Stimulated activated CD4-positive, alpha-beta T cell treated with anti-CD3 and anti-CD28 coated beads, TNF-alpha, amount 100 ng/mL, for 1 hour (primary cell): Measurements from ENCODE around the gene MCTP1.
"Not testable (repeated sequence)": the region's sequence is repeated elsewhere in the genome, so short reads cannot be mapped to it uniquely, and the experiment has no call there.

ENCODE experiments used
- DNase-seq, 3 donors: peaks; one replicate each; pipeline ENCODE4 v3.0.0-alpha.2; 2020; ENCODE audit warnings: low read depth in 3 of 3, low spot score in 1 of 3

The MCTP1 gene

DNA sequence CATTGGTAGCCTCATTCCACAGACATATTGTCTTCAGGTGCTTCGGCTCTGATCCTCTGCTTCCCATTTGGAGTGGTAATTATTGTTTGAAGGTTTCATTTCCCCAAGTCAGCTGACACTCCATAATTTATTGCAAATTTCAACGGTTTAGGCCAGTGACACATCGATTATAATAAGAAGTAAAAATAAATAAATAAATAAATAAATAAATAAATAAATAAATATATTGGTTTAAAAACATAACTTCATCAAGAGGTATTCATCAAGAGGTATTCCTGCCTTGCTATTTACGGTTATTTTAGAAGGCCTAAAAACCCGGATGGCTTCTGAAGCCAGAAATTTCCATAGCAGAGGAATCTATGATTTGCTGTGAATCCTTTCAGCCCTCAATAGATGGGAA lies 393.3 kb downstream of the MCTP1 start:
- no peak for DNase-seq

DNA sequence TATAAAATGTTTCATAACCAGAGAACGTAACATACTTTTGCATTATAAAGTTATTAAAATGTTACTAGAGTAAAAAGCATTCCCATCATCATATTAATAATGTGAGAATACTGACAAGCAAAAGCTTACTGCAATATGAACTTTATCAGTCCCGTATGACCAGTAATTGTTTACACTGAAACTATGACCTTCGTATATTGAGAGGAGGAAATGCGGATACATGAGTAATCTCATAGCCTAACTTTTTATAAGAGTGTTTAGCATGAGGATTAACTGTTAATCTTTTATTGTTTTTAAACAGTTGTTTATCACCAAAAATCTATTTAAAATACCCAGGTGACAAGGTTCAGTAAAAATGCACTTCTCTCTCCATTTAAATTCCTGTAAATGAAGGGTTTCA lies 394.0 kb downstream of the MCTP1 start:
- no peak for DNase-seq

DNA sequence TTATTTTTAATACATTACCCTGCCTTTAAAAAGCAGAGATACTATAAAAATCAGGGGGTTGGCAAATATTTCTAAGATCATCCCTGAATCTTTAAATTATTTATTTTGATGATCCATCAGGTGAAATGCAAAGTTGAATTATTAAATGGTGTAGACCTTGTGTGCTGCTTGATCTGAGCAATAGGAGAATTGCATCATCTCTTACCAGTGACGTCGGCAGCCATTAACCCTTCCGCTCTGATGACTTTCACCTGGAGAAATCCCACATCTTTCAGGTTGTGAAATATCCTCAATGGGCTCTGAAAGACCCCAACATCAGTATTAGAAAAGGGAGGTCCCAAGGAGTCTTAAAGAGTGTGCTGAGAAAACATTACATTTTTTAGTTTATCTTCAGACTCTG lies 396.2 kb downstream of the MCTP1 start:
- DNase-seq = no peak

DNA sequence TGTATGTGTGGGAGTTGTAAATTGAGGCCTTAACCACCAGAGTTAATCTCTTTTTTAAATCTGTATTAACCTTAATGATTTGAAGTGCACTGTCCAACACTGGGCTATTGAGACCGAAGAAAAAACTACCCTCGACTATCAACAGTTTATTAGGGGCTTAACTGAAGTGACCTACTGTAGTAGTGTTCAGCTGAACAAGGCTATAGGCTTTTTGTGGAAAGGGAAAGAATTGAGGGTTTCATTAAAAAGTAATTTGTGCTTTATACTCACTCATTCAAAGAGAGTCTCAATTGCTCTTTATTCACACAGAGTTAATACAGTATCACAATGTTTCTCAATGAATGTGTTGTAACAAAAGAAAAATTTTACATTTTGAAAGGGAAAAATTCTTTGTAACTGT lies 399.0 kb downstream of the MCTP1 start:
- DNase-seq = no peak

DNA sequence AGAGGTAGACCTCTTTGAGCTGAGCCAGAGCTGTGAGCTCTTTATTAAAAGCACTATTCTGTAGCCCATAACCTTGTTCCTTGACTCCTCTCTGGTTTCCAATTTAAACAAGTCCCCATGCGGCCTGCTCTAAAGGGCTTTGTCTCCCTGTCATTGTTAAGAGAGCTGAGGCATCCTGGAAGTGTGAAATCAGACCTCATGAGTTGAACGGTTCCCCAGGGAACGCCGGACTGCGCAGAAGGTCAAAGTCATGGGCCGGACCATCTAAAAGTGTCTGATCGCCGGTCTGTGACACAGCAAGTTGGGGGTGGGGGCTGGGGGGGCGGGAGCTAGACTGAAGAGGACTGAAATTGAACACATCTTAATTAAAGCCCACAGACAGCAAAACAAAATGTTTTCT lies 400.6 kb downstream of the MCTP1 start:
- no peak for DNase-seq

DNA sequence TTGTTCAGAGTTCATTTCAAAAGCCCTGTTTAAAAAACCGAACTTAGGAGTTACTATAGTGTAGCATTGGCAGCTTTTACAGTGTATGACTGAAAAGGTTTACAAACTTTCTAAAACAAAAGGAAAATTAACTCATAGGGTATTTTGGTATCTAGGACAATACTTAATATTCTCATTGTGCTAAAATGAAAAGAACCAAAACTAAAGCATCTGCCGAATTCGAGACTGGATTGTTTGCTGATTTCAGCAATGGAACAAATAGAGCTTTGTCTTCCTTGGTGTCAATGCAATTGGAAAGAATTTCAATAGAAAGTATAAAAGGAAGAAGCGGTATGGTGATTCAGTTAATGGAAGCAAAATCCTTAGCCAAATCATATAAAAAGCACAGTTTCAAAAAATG lies 412.4 kb downstream of the MCTP1 start:
- no peak for DNase-seq

DNA sequence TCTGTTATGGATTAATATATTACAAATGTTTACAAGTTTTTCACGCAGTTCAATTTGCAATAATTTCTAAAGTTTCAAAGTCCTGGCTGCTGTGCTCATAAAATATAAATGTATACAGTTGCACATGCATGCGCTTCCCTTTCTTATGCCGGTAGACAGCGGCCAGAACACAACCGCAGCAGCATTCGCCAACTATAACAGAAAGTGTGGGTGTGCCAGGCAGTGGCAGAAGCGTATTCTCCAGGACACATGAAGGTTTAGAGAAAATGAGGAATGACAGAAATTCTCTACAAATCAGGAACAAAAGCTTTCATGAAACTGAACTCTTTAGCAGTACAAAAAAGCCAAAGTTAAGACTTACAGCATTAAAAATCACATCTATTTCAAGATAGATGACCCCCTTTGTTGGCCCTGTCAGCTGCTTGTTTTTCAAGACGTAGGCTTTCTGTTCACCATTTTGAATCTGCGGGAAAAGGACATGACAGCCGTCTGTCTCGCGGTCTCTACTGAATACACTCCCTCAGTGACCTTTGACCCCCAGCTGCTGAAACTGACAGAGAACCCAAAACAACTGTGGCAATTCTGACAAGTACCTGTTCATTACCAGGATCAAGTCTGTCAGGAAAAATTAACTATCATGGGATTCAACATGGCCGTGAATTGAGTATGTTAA lies 414.2 kb downstream of the MCTP1 start:
- DNase-seq = no peak

DNA sequence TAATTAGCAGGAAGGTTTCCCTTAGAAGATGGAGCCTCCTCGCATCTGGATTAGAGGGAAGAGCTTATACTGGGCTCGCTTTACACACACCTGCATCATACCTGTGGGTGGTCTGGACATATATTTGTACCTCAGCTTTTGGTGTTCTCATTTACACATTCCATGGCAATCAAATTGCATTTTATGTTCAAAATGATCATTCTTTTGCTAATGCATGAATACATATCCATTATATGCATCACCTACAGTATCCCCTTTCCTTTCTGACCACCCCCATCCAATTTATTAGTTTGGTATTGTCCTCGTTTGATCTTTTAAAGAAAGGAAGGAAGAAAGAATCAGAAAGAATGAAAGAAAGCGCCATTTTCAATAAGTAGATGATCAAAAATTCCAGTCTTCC lies 415.0 kb downstream of the MCTP1 start:
- DNase-seq = no peak

DNA sequence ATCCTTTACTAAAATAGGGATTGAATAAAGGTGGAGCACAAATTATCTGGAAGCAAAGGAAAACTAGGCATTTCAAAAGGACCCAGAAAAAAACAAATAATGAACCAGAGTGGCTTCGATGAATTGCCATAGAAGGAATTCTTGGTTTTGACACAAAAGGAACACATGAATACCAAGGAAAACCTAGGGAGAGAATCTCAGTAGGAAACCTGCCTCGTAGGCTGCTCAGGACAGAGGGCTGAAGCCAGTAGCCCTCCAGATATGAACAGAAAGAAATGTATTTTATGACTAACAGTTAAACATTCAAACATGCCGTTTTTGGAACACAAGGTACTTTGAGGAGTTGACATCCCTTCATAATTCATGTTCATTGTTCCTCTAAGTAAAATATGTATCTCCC lies 420.9 kb downstream of the MCTP1 start:
- DNase-seq = no peak

DNA sequence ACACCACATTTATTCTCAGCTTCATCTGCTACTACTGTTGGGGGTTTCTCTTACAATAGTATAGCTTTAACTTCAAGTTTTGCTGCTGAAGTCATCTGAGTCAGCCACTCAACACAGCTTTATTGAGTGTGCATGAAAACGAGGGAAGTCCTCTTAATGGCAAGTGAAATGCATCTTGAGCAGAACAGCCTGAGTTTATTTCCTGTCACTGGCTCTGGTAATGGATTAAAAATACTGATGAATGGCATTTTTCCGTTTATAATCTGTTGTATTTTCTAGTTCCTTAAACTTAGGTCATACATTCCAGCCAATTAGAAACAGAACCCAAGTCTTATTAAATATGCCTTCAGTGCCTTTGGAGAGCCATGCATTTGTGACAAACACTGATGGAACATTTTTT lies 427.8 kb downstream of the MCTP1 start:
- no peak for DNase-seq

DNA sequence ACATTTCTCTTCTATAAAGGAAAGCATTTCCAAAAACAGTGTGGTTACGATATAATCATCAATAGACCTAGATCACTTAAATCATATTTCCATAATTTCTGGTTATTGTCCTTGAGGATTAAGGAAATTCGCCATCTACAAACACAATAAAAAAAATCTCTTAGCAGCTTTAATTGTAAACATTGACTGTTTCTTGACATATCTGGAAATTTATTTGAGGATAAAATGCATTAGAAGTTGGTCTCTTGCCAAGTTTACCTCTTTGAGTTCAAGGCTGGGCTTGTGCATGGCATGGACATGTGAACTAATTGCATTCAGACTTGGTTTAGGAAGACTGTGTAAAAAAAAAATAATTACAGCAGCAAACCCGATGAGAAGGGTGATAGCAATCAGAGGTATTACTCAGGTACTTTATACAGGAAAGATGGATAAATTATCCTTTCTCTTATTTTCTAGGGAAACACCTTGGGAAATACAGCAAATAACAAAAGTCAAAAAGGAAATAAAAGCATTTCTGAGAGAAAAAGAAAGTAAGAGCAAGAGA lies 428.6 kb downstream of the MCTP1 start:
- no peak for DNase-seq

DNA sequence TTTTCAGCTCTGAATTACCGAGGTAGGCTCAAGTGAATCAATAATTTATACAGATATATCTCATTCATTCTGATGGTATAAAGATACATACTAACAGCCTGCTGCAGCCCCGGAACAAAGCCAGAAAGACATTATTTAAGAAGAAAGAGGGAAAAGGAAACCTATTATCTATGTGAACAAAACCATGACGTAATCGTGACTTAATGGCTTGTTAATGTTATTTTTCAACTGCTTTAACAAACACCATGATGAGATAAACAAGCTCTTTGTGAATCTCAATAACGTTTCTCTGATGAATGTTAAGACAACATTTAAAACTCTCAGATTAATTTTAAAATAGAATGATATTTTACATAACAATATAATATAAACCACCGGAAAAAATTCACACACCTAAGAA lies 429.4 kb downstream of the MCTP1 start:
- no peak for DNase-seq

DNA sequence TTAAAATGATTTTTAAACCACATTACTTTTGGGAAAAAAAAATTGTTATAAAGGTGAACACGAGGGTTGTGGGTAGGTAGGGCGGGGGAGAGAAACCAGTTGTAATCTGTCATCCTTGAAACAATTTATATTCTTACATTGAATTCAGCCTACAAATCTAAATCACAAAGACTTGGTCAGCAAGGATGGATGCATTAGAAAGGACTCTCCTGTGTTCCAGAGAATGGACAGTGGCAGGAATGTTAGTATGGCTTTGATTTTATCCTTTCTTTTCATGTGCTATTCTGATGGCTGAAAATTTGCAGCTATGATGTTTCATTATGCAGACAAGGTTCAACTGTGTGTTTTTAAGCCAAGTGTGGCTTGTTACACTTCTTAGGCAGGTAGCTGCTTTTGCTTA lies 431.8 kb downstream of the MCTP1 start:
- no peak for DNase-seq

DNA sequence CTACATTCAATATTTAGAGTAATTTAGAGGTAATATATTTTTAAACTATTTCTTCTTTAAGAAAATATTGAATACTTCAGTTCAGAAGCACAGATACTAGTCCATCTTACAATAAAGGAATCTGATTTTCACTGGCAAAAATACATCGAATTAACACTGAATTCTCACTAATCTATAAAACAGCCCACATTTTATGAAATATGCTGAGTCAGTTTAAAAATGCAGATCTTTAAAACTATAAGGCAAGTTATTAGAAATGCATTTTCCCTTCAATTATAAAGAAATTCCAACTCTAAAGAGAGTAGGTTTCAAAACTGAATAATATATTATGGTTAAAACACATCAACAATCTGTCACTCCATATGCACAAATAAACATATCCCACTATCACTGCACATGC lies 433.9 kb downstream of the MCTP1 start:
- DNase-seq = no peak

DNA sequence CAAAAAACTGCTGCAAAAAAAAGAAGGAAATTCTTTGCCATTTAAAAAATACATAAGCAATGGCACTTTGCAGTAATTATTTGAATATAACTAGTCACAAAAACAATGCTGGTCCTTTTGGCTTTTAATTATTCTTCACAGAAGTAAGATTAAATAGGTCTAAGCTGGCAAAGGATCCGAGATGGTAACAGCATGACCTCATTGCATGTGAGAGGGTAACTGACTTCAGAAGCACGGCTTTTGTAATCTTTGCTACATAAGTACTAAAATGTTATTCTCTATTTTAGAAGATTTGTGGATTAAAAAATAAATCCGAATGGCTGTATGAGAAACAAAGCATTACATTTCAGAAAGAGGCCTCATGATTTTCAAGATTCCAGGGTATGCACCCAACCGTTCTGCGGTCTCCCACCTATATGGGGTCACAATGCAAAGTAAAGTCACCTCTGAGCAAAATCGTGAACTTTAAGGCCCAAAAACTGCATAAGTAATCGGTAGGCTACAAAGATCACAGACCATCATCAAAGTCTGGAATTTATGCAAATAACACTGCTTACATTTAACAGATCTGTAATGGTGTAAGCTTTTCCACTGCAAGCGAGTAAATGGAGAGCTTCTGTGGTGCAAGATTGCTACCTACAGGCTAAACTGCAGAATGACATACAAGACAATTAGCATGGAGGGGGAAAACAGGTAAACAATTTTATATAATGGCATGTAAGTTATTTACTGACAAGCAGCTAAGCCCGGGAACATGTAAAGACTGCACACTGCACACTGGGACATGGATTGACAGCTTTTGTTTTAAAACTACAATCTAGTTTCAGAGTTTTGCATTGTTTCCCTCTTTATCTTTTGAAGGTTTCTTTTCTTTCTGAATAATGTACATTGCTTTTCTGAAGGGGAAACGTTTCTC lies 434.8 kb downstream of the MCTP1 start:
- peak in 1 of 3 donors; percentile 6 for DNase-seq

DNA sequence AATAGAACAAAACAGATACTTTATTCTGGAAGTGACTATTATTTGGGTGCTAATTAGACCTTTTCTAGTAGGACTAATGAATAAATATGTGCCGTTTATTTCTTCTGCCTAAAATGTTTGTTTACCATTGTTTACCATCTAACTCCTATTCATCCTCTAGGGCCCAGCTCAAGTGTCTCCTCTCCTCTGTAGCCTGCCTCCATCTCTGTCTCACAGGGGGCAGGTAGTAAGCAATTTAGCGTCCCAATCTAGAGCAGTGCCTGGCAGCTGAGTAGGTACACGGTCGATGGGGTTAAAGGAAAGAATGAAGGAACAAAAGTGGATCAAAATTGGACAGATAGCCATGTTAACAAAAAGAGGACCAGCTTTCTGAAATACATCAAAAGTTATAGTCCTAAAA lies 435.6 kb downstream of the MCTP1 start:
- DNase-seq = no peak

DNA sequence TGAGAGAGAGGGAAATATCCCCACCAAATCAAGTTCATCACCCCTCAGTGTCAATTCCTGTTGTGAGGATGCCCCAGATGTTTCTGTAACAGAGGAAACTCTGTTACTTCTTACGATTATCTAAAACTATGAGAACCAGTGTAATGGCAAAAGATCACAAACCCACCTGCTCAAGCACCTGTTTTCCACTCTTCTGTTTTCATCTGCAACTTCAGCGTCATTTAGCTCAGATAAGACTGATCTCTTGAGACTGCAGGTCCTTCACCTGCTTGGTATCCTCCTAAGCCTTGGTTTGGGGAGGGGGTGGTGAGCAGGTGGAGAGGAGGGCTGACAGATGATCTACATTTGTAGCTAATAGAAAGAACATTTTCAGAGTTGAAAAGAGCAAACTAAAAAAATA lies 437.2 kb downstream of the MCTP1 start:
- DNase-seq = no peak

DNA sequence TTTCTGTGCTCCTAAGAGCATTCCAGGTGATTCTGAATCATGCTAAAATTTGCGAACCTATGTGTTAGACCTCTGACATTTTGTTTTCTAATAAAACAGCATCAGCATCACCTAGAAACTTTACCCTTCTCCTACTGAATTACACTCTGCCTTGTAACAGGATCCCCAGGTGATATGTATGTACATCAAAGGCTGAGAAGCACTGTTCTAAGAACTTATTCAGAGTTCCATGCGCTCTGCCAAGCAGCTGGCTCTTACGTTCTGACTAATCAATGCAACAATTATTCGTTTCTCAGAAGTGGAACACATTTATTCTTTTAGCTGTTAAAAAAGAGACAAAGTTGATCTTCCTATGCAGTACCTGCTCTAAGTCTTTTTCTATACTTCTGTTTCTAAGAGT lies 437.9 kb downstream of the MCTP1 start:
- no peak for DNase-seq

DNA sequence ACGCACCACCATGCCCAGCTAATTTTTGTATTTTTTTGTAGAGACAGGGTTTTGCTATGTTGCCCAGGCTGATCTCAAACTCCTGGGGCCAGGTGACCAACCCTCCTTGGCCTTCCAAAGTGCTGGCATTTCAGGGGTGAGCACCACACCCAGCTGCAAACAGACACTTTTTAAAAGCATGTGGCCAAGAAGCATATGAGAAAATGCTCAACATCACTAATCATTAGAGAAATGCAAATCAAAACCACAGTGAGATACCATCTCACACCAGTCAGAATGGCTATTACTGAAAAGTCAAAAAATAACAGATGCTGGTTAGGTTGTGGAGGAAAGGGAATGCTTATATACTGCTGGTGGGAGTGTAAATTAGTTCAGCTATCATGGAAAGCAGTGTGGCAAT lies 439.2 kb downstream of the MCTP1 start:
- not testable (repeated sequence) for DNase-seq

DNA sequence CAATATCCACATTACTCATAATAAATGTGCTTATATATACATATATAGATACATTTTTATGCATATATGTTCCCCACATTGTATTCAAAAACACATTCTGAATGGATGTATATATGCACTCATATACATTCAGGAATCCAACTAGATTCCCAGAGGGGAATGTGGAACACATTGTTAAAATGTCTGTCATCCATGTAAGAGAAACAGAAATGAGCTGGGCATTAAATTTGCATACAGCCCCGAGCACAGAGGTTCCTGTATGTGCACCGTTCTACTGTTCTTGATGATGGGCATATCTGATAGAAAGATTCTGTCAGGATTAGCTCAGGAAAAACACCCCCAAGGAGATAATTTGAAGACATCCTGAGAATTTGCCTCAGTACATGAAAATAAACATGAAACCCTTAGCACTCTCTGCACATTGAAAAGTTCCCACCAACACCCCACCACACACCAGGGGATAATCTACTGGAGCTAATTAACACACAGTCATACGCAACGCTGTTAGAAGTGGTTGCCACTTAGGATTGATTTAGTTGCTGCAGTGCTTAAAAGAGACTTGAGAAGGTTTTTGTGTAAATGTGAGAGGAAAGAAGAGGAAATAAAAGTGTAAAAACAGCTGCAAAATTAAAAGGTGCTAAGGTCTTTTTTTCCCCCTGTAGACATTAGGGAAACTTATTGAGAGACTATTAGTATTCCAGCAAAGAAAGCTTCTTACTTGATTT lies 443.1 kb downstream of the MCTP1 start:
- no peak for DNase-seq

DNA sequence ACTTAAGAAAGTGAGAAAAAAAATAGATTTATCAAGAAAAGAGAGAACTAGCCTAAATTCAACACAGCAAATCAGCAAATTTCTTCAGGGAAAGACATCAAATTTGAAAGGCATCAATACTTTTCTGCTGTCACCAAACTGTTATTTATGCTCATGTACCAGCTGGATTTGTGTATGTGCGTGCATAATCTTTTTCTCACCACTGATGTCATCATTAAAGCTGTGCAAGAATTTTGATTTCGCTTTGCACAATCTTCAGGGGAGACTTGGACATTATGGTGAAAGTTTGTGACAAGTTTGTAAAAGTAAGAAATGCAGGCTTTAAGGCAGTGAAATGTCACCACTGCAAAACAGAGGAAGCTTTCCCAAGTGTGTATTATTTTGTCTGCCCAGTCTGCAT lies 451.0 kb downstream of the MCTP1 start:
- DNase-seq = no peak

DNA sequence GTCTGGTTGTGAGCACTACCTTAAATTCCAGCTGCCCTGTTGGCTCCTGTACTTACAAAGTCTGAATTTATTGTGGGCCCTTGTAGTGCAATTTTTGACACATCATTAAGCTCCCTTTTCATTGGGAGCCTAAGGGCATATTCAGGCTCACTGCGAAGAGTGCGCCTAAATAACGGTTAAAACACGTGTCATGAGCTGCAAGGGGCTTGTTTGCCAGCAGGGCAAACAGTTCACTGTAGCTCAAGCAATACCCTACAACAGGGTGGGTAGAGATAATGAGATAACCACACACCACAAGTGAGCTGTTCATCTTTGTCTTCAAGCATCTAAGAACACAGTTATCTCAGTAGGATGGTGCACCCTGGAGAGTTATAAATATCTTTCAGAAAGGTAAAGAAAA lies 452.2 kb downstream of the MCTP1 start:
- DNase-seq = no peak
